ENCODE measurements around the gene HEYL.

Gene HEYL

DNA sequence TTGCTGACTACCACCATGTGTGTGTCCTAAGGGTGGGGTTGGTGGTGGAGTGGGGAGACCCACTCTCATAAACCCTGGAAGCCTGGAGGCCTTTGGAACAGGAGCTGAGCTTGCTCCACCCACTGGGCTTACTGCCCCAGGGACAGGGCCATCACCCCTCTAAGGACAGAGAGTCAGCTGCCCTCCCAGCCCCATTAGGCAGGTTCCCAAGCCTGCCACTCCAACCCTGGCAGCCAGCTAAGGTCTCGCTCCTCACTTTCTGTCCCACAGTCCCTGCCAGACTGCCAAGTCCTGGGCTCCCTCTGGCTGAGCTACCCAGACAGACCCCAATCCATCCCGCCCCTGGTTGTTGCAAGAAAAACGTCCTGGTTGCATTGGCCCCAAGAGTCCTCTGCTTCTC, 28.7 kb upstream of the HEYL start:
- DNase-seq (ENCODE audit: low read depth in 2 of 2, low spot score in 1 of 2), result no peak

DNA sequence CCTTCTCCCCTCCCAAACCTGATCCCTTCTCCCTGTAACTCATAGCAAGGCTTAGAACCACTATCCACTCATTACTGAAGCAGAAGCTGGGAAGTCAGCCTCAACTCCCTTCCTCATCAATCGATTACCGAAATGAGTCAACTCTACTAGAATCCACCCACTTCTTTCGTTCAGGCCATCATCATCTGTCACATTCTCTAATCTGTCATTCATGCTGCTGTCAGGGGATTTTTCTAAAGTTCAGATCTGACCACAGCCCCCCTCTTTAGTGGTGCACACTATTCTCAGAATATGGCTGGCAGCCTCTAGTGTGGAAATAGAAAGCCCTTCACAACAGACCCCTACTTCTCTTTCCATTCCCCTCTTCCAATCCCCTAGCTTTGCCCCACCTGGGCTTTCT, 27.3 kb upstream of the HEYL start:
- DNase-seq (ENCODE audit: low read depth in 2 of 2, low spot score in 1 of 2), result no peak

GRCh38 chr1:39663559-39663958, 24.1 kb upstream of the HEYL start:
- no peak for DNase-seq (ENCODE audit: low read depth in 2 of 2, low spot score in 1 of 2)

GRCh38 chr1:39662861-39663260, 23.4 kb upstream of the HEYL start:
- DNase-seq (ENCODE audit: low read depth in 2 of 2, low spot score in 1 of 2), result no peak

DNA sequence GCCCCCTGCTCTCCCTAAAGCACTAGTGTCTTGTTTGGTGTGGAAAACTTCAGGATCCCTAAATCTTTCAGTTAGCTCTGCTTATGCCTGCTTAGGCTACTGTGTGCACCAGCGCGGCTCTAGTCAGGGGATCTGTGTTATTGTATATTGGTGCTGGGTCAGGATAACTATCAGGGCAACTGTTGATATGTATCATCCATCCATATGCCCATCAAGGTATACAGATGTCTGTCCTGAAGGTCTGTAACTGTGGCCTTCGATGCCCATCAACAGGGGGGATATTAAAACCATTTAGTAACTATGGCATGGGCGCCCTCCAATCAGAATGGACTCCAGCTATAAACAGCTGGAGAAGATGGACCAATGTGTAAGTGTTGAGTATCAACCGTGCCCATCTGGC, 20.1 kb upstream of the HEYL start:
- DNase-seq (ENCODE audit: low read depth in 2 of 2, low spot score in 1 of 2), result no peak

DNA sequence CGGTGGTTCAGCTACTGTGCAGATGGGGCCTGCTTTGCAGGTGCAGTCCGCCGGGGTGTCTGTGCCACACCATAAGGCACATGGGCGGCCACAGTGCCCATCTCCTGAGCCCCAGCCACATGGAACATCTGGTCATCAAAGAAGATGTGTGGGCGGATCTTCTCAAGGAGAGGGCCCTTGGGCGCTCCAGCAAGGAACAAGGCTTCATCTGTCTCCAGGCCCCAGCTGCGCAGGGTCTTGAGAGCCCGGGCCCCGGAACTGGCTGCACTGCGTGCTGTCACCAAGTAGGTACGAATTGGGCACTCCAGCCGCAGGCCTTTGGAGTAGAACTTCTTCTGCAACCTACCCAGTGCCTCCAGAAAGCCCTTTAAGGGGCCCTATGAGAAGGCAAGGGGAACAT, 19.7 kb upstream of the HEYL start:
- DNase-seq (ENCODE audit: low read depth in 2 of 2, low spot score in 1 of 2), result no peak

GRCh38 chr1:39657923-39658485, 18.6 kb upstream of the HEYL start:
- peak in 1 of 2 donors; percentile 15 for DNase-seq (ENCODE audit: low read depth in 2 of 2, low spot score in 1 of 2)

- DNase-seq (ENCODE audit: low read depth in 2 of 2, low spot score in 1 of 2), result no peak
Measured at GRCh38 chr1:39657402-39657801, 18.0 kb upstream of the HEYL start.

DNA sequence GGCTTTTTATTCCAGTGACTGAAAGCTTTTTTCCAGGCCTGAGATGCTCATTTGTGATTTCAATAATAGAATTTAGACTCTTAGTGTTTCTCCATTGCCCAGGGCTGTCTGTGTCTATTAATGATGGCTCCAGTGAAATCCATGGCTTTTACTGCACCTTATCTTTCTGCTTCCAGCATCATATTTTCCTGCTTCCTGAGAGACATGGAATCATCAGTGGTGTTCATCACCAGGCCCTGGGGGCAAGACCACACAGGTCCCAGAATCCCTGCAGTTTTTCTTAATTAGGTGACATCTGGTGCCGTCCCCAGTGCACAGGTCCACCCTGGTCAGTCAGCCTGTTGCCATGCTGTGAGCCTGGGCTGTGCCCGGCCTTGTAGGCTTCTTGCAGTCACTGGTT, 16.9 kb upstream of the HEYL start:
- DNase-seq (ENCODE audit: low read depth in 2 of 2, low spot score in 1 of 2), result no peak

- DNase-seq (ENCODE audit: low read depth in 2 of 2, low spot score in 1 of 2), result no peak
Measured at GRCh38 chr1:39655578-39656268, 16.3 kb upstream of the HEYL start.

- no peak for DNase-seq (ENCODE audit: low read depth in 2 of 2, low spot score in 1 of 2)
Measured at GRCh38 chr1:39654291-39654690, 14.8 kb upstream of the HEYL start.

GRCh38 chr1:39653546-39654031, 14.1 kb upstream of the HEYL start:
- DNase-seq (ENCODE audit: low read depth in 2 of 2, low spot score in 1 of 2), result peak; percentile 52 to 53

DNA sequence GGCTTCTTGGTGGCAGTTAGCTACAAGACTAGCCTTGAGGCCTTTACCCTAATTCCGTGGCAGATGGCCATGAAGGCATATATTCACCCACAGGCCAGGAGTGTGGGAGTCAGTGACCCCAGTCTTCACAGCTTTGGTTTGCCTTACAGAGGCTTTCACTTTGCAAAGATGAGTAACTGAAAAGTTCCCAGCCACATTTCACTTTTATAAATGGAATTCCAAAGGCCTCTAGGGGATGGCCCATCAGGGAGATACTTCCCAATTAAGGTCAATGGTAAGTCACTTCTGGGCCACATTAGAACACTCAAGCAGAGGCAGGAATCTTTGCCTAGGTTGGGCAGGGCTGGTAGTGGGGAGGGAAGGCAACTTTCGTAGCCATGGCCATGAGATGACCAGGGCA, 13.1 kb upstream of the HEYL start:
- DNase-seq (ENCODE audit: low read depth in 2 of 2, low spot score in 1 of 2), result no peak

DNA sequence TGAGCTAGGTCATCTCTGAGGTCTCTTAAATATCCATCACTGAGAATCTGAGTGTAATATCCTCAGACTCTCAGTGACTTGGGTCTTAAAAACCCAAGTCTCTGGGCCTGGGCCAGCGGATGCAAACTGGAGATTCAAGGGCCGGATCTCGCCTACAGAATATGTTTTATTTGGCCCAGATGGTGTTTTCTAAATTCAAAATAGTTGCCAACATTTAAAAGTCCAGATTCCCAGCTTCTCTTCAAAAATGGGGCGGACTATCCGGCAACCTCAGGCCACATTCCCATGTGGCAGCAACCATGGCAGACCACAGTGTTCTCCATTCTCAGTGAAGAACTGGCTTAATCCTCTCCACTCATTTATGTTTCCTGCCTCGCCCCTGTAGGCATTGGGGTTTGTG, 12.7 kb upstream of the HEYL start:
- DNase-seq (ENCODE audit: low read depth in 2 of 2, low spot score in 1 of 2), result no peak

DNA sequence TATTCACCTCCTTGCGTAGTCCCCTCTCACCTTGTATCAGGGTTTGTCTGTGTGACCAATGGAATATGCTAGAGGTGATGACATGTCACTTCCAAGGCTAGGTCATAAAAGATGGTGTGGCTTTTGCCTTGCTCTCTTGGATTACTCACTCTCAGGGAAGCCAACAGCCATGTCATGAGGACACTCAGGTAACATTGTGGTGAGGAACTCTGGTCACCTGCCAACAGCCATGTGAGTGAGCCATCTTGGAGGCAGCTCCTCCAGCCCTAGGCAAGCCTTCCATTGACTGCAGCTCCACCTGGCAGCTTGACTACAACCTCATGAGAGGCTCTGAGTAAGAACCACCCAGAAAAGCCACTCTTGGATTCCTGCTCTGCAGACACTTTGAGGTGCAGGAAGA, 11.0 kb upstream of the HEYL start:
- no peak for DNase-seq (ENCODE audit: low read depth in 2 of 2, low spot score in 1 of 2)

- no peak for DNase-seq (ENCODE audit: low read depth in 2 of 2, low spot score in 1 of 2)
Measured at GRCh38 chr1:39649636-39650185, 10.3 kb upstream of the HEYL start.

GRCh38 chr1:39648496-39648895, 9.1 kb upstream of the HEYL start:
- DNase-seq (ENCODE audit: low read depth in 2 of 2, low spot score in 1 of 2), result no peak

- DNase-seq (ENCODE audit: low read depth in 2 of 2, low spot score in 1 of 2), result no peak
Measured at GRCh38 chr1:39647247-39647646, 7.8 kb upstream of the HEYL start.

GRCh38 chr1:39646232-39647081, 7.0 kb upstream of the HEYL start:
- no peak for DNase-seq (ENCODE audit: low read depth in 2 of 2, low spot score in 1 of 2)

GRCh38 chr1:39645411-39646043, 6.1 kb upstream of the HEYL start:
- no peak for DNase-seq (ENCODE audit: low read depth in 2 of 2, low spot score in 1 of 2)

DNA sequence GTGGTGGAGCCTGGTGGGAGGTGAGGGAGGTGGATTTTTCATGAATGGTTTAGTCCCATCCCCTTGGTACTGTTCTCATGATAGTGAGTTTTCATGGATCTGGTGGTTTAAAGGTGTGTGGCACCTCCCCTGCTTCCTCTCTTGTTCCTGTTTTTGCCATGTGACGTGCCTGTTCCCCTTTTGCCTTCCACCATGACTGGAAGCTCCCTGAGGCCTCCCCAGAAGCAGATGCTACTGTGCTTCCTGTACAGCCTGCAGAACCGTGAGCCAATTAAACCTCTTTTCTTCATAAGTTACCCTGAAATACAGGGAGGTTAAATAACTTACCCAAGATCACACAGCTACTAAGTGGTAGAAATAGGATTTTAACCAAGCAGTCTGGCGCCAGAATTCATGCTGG, 4.3 kb upstream of the HEYL start:
- DNase-seq (ENCODE audit: low read depth in 2 of 2, low spot score in 1 of 2), result no peak
